HepG2 (cell line): Measurements from ENCODE around the gene DDX54. TPM values are rescaled to one million over a fixed set of nuclear protein-coding genes. Genes with fewer than 3 reads are reported as not detected.

Experiments
- ATAC-seq: fragments of 200-7000 bp; cut with Tn5 transposase; 3 replicates; pipeline ENCODE4 v1.9.1; 2020; ENCODE audit warnings: mild to moderate bottlenecking, moderate library complexity
- BruUV-seq: library from RNA; stranded (reverse); fragments of 400-500 nt; replicated peaks from 2 replicates; lab custom pipeline; 2021; lab: Mats Ljungman, UMichigan
- CTCF ChIA-PET: fragments of 300-600 bp; formaldehyde crosslinking; extraction: SDS; loops from one replicate; lab custom pipeline; 2021; ENCODE audit warnings: low total read pairs, inconsistent platforms, low intra/inter-chr PET ratio; lab: Yijun Ruan, JAX
- POLR2A ChIA-PET: fragments of 350-600 bp; sonication (Branson Sonifier 250); formaldehyde crosslinking; loops from one replicate; lab custom pipeline; 2020; ENCODE audit warnings: antibody characterized with exemption, inconsistent platforms; lab: Yijun Ruan, JAX
- DNase-seq: peaks from one replicate; pipeline ENCODE4 v3.0.0-alpha.2; 2015; ENCODE audit warnings: low spot score
- FAIRE-seq: peaks from 3 replicates; lab custom pipeline; 2011; peaks lifted over from hg19 to GRCh38; lab: Jason Lieb, UNC
- H2AFZ ChIP-seq: one replicate; pipeline ENCODE4 v1.6.1; 2011; ENCODE audit warnings: low read length, inconsistent platforms
- H3K27ac ChIP-seq: fragments of 300-600 bp; 3 replicates; pipeline ENCODE4 v1.8.0; 2011; ENCODE audit warnings: mixed run types, mild to moderate bottlenecking, mixed read lengths, low read length, inconsistent platforms; ENCODE audit not compliant: insufficient read depth; ENCODE audit errors: extremely low read length
- H3K27me3 ChIP-seq, 2 experiments: fragments of 200-600 bp in 1 of 2; 2 replicates in 1 of 2; 3 replicates in 1 of 2; pipeline versions ENCODE4 v1.6.0 to v1.8.0; 2011; ENCODE audit warnings: low read length in 2 of 2, mild to moderate bottlenecking in 2 of 2, moderate library complexity in 2 of 2, inconsistent platforms in 1 of 2; ENCODE audit not compliant: insufficient read depth in 2 of 2, control insufficient read depth in 1 of 2
- H3K36me3 ChIP-seq, 2 experiments: fragments of 200-600 bp in 1 of 2; replicated peaks in 1 of 2; 2 replicates in 1 of 2; 3 replicates in 1 of 2; pipeline versions ENCODE4 v1.5.1 to v1.8.0; 2011; ENCODE audit warnings: low read length in 2 of 2, inconsistent platforms in 1 of 2; ENCODE audit not compliant: insufficient read depth in 2 of 2, control insufficient read depth in 1 of 2
- H3K4me1 ChIP-seq: 2 replicates; pipeline ENCODE4 v1.5.1; 2012; ENCODE audit warnings: low read length, inconsistent platforms; ENCODE audit not compliant: insufficient read depth
- H3K4me2 ChIP-seq: 2 replicates; pipeline ENCODE4 v1.6.0; 2011; ENCODE audit warnings: low read depth, low read length, inconsistent platforms
- H3K4me3 ChIP-seq, 3 experiments: fragments of 200-600 bp in 1 of 3; sonication (generic), shearing (Covaris generic) in 1 of 3; replicated peaks in 1 of 3; 2 replicates each; pipeline ENCODE4 v1.5.1; 2011 to 2016; ENCODE audit warnings: low read length in 3 of 3, inconsistent platforms in 2 of 3, low read depth in 2 of 3, mild to moderate bottlenecking in 2 of 3, control low read depth in 1 of 3, mixed read lengths in 1 of 3; ENCODE audit not compliant: insufficient read depth in 1 of 3
- H3K79me2 ChIP-seq: one replicate; pipeline ENCODE4 v1.6.1; 2011; ENCODE audit warnings: low read length, inconsistent platforms; ENCODE audit not compliant: insufficient read depth
- H3K9ac ChIP-seq: 2 replicates; pipeline ENCODE4 v1.6.0; 2011; ENCODE audit warnings: mild to moderate bottlenecking, low read depth, low read length, inconsistent platforms; ENCODE audit not compliant: insufficient read depth
- H3K9me3 ChIP-seq: 2 replicates; pipeline ENCODE4 v1.5.1; 2012; ENCODE audit warnings: mild to moderate bottlenecking, low read length
- H4K20me1 ChIP-seq: 2 replicates; pipeline ENCODE4 v1.6.0; 2011; ENCODE audit warnings: inconsistent platforms, mild to moderate bottlenecking, low read length, moderate library complexity; ENCODE audit not compliant: insufficient read depth
- ARID5B ChIP-seq: IDR thresholded peaks from 2 replicates; pipeline ENCODE4 v1.4.0; 2020; ENCODE audit warnings: mild to moderate bottlenecking, missing genetic modification reagents
- PRPF4 ChIP-seq: fragments of 200-400 bp; formaldehyde crosslinking; IDR thresholded peaks from 2 replicates; pipeline ENCODE4 v1.6.1; 2016; ENCODE audit warnings: low read length, low read depth; ENCODE audit not compliant: poor library complexity, severe bottlenecking
- SAFB2 ChIP-seq: sonication (generic); formaldehyde crosslinking; IDR thresholded peaks from 2 replicates; pipeline ENCODE4 v1.5.1; 2020; ENCODE audit warnings: missing genetic modification reagents, low read depth, mild to moderate bottlenecking, borderline replicate concordance
- ZBTB14 ChIP-seq: sonication (generic); formaldehyde crosslinking; IDR thresholded peaks from 2 replicates; pipeline ENCODE4 v1.4.0; 2020; ENCODE audit warnings: missing genetic modification reagents
- ZHX1 ChIP-seq: sonication (generic); formaldehyde crosslinking; IDR thresholded peaks from 2 replicates; pipeline ENCODE4 v1.8.1; 2022; ENCODE audit warnings: low read depth, mild to moderate bottlenecking, missing genetic modification reagents
- ZMAT5 ChIP-seq: sonication (generic); formaldehyde crosslinking; IDR thresholded peaks from 2 replicates; pipeline ENCODE4 v1.5.0; 2020; ENCODE audit warnings: mild to moderate bottlenecking, low read depth, missing genetic modification reagents, borderline replicate concordance
- ZNF703 ChIP-seq: sonication (generic); formaldehyde crosslinking; IDR thresholded peaks from 2 replicates; pipeline ENCODE4 v1.5.1; 2020; ENCODE audit warnings: missing genetic modification reagents, mild to moderate bottlenecking, moderate library complexity, borderline replicate concordance
- WGBS: methylation state at CpG from one replicate; pipeline ENCODE4 v1.1.6; 2017; ENCODE audit warnings: low lambda C conversion rate; 5-methylcytosine and 5-hydroxymethylcytosine counted together
- in situ Hi-C: cut with HindIII; loops from 2 replicates; pipeline ENCODE4 v1.10.0; 2017; ENCODE audit warnings: low pct_unique_long_range_greater_than_20kb; ENCODE audit not compliant: extremely low pct_ligation_motif_present
- intact Hi-C: fragments of 100-400 bp; cut with micrococcal nuclease; formaldehyde crosslinking; loops from one replicate; pipeline ENCODE4 v1.10.0; 2022; ENCODE audit not compliant: unreplicated experiment
- polyA plus RNA-seq, 8 experiments: library from polyadenylated mRNA; depleted of rRNA in 3 of 8; stranded (reverse) in 7 of 8; unstranded in 1 of 8; fragments of >200 nt; fragmentation: Illumina TruSeq in 4 of 8; extraction: Trizol in 4 of 8; gene quantifications; 2 replicates each; pipeline versions ENCODE4 v1.2.1 to v1.2.3, GENCODE V29; 2011 to 2016; ENCODE audit warnings: low read depth in 4 of 8, missing spikeins in 1 of 8, mixed read lengths in 1 of 8; ENCODE audit not compliant: insufficient read depth in 1 of 8
- total RNA-seq, 5 experiments: library from RNA; depleted of rRNA; stranded (reverse); fragments of >200 nt; fragmentation: Illumina TruSeq; extraction: Trizol; gene quantifications; 2 replicates each; pipeline ENCODE4 v1.2.3, GENCODE V29; 2016; ENCODE audit warnings: low read depth in 1 of 5
- TF ChIP-seq, protein P1 (sequence below): sonication (generic); formaldehyde crosslinking; conservative IDR thresholded peaks from 2 replicates; pipeline ENCODE4 v1.8.0; 2022; ENCODE audit warnings: missing genetic modification reagents
- TF ChIP-seq, protein P2 (sequence below): IDR thresholded peaks from 2 replicates; pipeline ENCODE4 v1.6.1; 2016

Gene DDX54
- total and polyA plus RNA-seq, 2 of the 13 experiments (the other 11 are each of a cell fraction or from before 2014, with no cell fraction given): 59.7 to 61.1 TPM

GRCh38 chr12:113134521-113134951 is 50.7 kb downstream of the DDX54 start (continued):
- TF ChIP-seq, protein P1, sequence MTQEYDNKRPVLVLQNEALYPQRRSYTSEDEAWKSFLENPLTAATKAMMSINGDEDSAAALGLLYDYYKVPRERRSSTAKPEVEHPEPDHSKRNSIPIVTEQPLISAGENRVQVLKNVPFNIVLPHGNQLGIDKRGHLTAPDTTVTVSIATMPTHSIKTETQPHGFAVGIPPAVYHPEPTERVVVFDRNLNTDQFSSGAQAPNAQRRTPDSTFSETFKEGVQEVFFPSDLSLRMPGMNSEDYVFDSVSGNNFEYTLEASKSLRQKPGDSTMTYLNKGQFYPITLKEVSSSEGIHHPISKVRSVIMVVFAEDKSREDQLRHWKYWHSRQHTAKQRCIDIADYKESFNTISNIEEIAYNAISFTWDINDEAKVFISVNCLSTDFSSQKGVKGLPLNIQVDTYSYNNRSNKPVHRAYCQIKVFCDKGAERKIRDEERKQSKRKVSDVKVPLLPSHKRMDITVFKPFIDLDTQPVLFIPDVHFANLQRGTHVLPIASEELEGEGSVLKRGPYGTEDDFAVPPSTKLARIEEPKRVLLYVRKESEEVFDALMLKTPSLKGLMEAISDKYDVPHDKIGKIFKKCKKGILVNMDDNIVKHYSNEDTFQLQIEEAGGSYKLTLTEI (CRISPR knock-in tag): no peak

GRCh38 chr12:113134071-113134470 is 51.2 kb downstream of the DDX54 start:
- no peaks in the 10 kb centered on the region for H3K9me3 ChIP-seq
- H3K27ac ChIP-seq: no peak overlapping the region
- no peak overlapping the region for H3K4me2 ChIP-seq
- ChIA-PET CTCF (no interaction called here), POLR2A (no interaction called here)
- FAIRE-seq: no peak
- intact Hi-C loops (no loop called here), in situ Hi-C loops (no loop called here)
- H3K36me3 ChIP-seq: no peaks in the 10 kb centered on the region
- no peaks in the 10 kb centered on the region for H4K20me1 ChIP-seq
- H3K79me2 ChIP-seq: no peaks in the 10 kb centered on the region
- no peak for DNase-seq
- H2AFZ ChIP-seq: no peak overlapping the region
- no peak for ATAC-seq
- H3K9ac ChIP-seq: no peak overlapping the region
- H3K4me1 ChIP-seq: no peaks in the 10 kb centered on the region
- 80% methylated on average over 1 of the region's 2 CpGs for WGBS
- H3K27me3 ChIP-seq: peaks cover 0 to 1% of the 10 kb centered on the region in 2 experiments; a peak in 1 of 5 replicates
- BruUV-seq: no TSS peak
- H3K4me3 ChIP-seq: no peak overlapping the region
- TF ChIP-seq ZHX1 (CRISPR knock-in tag): no peak
- TF ChIP-seq ZBTB14: no peak
- no peak for TF ChIP-seq PRPF4
- no peak for TF ChIP-seq ARID5B (CRISPR knock-in tag)
- TF ChIP-seq SAFB2 (CRISPR knock-in tag): no peak
- TF ChIP-seq ZNF703 (CRISPR knock-in tag): no peak
- TF ChIP-seq, protein P2, sequence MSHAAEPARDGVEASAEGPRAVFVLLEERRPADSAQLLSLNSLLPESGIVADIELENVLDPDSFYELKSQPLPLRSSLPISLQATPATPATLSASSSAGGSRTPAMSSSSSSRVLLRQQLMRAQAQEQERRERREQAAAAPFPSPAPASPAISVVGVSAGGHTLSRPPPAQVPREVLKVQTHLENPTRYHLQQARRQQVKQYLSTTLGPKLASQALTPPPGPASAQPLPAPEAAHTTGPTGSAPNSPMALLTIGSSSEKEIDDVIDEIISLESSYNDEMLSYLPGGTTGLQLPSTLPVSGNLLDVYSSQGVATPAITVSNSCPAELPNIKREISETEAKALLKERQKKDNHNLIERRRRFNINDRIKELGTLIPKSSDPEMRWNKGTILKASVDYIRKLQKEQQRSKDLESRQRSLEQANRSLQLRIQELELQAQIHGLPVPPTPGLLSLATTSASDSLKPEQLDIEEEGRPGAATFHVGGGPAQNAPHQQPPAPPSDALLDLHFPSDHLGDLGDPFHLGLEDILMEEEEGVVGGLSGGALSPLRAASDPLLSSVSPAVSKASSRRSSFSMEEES (CRISPR knock-in tag): no peak
- no peak for TF ChIP-seq ZMAT5 (CRISPR knock-in tag)
